HL-60/S4 (cell line): ENCODE data around the gene NUP205.

Experiments used
- in situ Hi-C: fragments of 300-500 bp; cut with MboI; formaldehyde crosslinking; loops from 2 replicates; pipeline ENCODE4 v1.14.3; 2022; ENCODE audit warnings: low sequenced_read_pairs

NUP205 gene, protein sequence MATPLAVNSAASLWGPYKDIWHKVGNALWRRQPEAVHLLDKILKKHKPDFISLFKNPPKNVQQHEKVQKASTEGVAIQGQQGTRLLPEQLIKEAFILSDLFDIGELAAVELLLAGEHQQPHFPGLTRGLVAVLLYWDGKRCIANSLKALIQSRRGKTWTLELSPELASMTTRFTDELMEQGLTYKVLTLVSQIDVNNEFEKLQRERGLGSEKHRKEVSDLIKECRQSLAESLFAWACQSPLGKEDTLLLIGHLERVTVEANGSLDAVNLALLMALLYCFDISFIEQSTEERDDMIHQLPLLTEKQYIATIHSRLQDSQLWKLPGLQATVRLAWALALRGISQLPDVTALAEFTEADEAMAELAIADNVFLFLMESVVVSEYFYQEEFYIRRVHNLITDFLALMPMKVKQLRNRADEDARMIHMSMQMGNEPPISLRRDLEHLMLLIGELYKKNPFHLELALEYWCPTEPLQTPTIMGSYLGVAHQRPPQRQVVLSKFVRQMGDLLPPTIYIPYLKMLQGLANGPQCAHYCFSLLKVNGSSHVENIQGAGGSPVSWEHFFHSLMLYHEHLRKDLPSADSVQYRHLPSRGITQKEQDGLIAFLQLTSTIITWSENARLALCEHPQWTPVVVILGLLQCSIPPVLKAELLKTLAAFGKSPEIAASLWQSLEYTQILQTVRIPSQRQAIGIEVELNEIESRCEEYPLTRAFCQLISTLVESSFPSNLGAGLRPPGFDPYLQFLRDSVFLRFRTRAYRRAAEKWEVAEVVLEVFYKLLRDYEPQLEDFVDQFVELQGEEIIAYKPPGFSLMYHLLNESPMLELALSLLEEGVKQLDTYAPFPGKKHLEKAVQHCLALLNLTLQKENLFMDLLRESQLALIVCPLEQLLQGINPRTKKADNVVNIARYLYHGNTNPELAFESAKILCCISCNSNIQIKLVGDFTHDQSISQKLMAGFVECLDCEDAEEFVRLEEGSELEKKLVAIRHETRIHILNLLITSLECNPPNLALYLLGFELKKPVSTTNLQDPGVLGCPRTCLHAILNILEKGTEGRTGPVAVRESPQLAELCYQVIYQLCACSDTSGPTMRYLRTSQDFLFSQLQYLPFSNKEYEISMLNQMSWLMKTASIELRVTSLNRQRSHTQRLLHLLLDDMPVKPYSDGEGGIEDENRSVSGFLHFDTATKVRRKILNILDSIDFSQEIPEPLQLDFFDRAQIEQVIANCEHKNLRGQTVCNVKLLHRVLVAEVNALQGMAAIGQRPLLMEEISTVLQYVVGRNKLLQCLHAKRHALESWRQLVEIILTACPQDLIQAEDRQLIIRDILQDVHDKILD (N-terminal part only)

DNA sequence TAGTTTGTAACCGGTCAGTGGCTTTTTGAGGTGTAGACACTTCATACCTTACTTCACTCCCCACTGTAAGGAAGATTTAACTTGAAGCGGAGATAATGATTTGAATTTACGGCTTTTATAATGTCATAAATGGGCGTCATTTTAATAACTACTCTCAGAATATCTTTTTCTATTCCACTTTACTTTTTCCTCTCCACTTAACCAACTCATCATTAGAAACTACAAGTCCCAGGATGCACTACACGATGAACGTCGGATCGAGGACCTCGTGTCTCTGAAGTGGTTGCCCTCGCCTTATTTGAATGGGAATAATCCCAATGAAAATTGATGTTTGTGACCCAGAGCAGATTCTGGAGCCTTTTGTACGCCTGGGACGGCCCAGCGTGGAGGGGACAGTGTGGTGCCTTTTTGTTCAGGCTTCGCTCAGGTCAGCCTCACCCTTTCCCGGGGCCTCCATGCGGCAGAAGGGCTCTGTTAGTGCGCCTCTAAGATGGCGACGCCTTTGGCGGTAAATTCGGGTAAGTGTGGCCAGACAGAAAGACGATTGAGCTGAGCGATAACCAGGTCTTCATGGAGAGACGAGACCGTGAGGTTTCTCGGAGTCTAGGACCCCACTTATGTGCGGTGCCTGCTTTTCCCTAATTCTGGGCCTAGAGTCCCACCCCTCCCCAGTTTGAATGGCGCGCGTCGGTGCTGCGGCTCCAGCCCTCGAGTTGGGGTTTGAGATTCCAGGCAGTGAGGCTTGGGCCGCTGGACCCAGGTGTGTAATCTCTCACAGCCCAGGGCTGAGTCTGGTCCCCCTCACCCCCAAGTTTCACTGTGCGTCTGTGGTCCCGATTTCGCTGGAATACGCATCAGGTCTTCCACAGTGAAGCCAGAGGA lies at the start of gene NUP205:
TSS of gene NUP205 (plus strand) at position 463 of the 882 bp plus-strand sequence. CDS start at position 491, 28 bp downstream.
- in situ Hi-C loops = no loop called here

DNA sequence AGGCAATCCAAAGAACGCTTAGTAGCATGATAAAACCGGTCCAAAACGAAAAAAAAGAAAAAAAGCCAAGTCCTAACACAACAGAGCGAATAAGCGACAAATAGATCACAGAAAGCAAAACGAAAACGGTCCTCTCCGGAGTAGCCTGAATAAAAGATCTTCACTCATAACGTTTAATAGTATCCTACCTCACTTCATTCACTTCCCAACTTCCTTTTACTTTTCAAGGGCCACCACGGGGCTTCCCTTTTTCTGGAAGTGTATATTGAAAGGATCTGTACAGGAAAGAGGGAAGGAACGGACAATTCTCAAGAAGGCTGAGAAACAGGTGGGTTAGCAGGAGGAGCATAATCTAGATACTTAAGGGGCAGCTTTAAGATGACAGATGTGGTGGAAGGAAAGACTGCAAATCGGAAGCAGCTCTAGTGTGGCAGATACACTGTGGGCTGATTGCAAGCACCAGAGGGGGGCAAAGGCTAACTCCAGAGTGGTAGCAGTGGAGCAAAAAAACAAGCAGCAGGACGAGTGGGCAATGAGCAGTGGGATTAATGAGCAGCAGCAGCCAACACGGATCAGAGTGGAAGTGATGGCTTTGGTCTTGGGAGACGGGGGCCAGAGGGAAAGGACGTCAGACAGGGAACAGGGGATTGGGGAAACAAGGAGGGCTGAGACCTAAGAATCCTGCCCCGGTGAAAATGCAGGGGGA lies 48.7 kb upstream of the NUP205 start:
- in situ Hi-C loops = no loop called here

DNA sequence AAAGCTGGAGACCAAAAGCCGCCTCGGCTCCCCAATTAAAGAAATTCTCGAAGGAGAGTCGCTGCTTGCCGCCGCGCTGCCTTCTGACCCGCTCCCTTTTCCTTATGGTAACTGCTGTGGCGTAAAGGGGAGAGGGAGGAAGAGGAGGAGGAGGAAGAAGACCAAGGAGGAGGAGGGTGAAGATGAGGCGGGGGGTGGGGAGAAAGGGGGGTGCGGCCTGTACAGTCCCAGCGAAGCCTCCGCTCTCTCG lies 48.2 kb upstream of the NUP205 start:
- in situ Hi-C loops = no loop called here

DNA sequence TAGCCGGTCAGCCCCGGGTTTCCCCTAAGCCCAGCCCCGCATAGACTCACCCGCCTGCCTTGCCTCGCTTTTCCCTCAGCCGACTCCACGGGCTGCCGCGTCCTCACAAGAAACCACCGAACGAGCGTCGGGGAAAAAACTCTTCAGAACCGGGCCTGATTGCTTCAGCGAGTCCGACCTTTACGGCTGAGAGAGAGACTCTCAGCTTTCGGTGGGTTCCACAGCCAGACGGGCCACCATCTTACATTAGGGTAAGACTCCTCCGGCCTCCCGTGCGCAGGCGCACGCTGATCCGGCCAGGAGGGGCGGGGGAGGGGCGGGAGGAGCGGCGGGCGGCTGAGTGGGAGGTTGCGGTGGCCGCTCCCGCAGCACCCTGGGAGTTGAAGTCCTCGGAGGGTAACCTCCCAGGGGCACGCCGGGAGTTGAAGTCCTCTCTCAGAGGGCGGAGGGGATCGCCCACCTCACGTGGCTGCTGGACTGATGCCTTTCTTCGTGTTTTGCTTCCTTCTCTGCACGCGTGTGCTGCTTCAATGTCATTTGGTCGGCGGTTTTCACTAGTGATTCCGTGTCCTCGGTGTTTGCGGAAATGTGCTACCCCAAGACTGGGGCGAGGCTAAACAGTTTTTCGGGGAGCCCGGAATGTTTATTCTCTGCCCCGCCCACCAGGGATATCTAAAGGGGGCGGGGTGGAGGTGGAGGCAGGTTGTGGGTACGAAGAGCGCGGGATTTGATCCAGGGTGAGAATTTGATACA lies 47.7 kb upstream of the NUP205 start, which contains the start of gene CNOT4:
TSS of gene CNOT4 (minus strand) at position 264 of the 753 bp plus-strand sequence. CDS start 71,771 bp downstream, outside the sequence.
- in situ Hi-C loops = no loop called here

DNA sequence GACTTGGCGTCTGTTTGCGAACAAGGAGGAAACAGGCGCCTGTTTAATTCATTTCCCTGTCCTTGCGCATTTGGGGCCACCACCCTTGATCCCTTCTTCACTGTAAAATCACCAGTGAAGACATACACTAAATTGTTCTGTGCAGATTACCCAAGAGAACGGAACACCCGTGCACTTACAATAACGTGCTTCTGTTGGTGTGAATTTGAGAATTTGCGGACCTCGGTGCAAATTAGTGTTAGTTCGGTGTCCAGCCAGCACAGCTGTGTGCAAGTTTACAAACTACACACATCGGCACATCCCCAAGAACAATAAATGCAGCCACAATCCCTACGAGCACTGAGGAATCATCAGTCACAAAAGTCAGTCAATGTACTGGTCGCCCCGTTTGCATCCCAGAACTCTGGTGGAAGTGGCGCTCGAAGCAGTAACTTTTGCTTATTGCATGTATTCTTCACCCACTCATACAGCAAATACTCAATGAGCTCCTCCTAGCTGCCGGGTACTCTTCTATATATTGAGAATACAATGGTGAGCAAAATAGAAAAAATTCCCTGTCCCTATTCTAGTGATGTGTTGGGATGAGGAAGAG lies 47.0 kb upstream of the NUP205 start:
- in situ Hi-C loops = no loop called here

DNA sequence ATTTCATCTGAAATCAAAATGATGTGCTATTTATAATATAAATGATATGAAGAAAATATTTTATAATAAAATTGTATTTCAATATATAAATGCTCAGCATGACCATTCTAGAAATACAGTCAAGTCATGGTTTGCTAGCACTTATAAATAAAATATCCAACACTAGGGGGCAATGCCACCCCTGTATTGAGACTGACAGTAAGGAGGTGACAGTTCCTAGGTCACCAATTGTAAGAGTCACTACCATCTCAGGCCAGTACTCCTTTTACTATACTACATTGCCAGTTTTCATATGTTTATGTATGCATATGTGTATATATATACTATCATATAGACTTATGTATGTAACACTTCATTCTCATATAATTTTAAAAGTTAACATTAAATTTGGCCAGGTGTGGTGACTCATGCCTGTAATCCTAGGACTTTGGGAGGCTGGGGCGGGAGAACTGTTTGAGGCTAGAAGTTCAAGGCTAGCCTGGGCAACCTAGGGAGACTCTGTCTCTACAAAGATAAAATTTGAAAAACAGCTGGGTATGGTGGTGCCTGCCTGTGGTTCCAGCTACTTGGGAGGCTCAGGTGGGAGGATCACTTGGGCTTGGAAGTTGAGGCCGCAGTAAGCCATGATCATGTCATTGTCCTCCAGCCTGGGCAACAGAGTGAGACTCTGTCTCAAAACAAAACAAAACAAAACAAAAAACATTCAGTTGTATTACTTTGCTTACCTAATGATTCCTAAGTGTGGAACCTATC lies 45.4 kb upstream of the NUP205 start:
- in situ Hi-C loops = no loop called here

DNA sequence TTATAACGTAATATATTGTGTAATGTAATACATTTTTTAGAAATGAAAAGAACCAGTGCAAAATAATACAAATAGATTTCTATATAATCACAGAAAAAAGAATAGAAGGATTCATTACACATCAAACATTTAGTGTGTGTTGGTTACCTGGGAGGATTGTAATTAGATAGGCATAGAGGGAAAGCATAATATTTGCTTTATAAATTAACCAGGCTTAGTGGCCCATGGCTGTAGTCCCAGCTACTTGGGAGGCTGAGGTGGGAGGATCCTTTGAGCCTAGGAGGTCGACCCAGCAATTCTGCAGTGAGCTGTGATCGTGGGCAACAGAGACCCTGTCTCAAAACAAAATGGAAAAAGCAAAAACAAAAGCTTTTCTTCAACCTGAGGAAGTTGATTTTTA lies 42.9 kb upstream of the NUP205 start:
- in situ Hi-C loops = no loop called here

DNA sequence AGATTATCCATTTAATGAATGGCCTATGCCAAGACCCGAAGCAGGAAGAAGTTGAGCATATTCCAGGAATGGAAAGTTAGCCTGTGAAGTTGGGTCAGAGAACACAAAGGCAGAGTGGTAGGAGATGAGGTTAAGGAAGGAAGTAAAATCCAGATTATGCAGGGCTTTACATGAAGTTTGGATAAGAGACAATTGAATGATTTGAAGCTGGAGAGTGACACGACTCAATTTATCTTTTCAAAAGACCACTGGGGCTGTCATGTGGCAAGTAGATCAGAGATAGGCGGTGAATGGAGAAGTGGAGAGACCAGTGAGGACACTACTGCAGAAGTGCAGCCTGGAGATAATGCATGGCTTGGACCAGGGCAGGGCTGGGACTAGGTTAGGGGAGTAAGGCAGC lies 40.7 kb upstream of the NUP205 start:
- in situ Hi-C loops = no loop called here

DNA sequence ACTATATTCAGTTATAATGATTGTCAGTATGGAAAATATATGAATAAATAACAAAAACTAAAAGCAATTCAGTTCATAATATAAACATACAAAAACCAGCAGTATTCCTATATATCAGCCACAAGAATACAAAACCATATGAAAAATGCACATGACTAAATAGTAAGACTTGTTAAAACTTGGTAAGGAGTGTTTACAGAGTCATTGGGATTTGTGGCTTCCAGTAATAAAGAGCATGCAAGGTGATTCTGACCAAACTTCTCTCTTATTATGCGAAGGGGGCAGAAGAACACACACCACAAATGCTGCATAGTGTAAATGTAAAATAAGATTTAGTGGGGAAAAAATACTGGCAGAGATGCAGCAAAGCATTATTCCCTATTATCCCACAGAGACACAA lies 39.0 kb upstream of the NUP205 start:
- in situ Hi-C loops = no loop called here

DNA sequence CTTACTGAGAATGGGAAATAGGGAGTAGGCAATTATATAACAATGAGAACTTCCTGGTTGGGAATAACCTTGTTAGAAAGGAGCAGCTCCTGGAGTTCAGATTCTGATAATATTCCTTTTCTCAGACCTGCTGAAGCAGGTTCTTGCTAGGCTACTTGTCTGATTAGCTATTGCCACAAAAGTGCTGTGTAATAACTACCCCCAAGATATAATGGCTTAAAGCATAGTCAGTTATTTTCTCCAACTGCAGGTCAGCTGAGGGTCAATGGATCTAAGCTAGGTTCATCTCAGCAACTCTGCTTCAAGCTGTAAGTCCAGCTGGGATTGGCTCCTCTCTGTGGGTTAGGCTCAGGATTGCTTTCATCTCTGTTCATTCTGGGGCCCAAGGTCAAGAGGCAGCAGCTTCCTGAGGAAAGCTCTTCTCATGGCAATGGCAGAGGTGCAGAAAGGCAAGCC lies 38.5 kb upstream of the NUP205 start:
- in situ Hi-C loops = no loop called here

DNA sequence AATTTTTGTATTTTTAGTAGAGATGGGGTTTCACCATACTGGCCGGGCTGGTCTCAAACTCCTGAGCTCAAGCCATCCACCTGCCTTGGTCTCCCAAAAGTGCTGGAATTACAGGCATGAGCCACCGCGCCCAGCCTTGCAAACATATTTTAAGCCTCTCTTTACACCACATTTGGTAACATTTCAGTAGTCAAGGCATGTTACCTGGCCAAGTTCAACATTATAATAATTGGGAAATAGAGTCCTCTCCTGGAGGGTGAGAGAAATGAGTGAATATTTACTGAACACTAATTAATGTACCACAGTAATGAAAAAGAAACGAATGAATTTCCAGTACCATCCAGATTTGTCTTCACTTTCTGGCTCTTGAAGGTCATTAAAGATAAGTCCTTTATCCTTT lies 37.8 kb upstream of the NUP205 start:
- in situ Hi-C loops = no loop called here

DNA sequence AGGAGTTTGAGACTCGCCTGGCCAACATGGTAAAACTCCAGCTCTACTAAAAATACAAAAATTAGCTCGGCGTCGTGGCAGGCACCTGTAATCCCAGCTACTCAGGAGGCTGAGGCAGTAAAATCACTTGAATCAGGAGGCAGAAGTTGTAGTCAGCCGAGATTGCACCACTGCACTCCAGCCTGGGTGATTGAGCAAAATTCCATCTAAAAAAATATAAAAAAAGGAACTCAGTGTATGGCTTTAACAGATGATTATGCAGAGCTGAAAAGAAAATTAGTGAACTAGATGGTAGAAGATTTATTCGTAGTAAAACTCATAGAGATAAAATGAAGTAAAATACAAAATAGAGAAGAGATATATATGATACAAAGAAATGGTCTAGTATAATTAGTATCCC lies 35.2 kb upstream of the NUP205 start:
- in situ Hi-C loops = no loop called here

DNA sequence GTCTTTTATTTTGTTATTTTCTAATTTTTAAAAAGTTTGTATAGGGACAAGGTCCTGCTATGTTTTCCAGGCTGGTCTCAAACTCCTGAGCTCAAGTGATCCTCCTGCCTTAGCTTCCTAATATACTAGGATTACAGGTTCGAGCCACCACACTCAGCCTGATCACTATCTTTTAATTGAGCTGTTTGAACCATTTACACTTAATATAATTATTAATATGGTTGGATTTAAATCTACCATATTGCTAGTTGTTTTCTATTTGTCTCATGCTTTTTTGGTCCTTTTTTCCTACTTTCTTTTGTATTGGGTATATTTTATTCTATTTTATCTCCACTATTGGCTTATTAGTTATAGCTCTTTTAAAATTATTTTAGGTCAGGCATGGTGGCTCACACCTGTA lies 34.6 kb upstream of the NUP205 start:
- in situ Hi-C loops = no loop called here

DNA sequence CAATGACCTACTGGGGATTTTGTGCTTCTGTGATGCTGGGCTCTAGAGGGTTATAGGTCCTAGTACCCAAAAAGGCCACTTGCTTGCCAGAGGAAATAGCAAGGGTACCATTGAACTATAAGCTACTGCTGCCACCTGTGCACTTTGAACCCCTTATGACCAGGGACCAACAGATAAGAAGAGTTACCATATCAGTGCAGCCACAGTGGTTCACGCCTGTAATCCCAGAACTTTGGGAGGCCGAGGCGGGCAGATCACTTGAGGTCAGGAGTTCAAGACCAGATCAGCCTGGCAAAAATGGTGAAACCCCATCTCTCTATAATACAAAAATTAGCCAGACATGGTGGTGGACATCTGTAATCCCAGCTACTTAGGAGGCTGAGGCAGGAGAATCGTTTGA lies 32.3 kb upstream of the NUP205 start:
- in situ Hi-C loops = no loop called here

DNA sequence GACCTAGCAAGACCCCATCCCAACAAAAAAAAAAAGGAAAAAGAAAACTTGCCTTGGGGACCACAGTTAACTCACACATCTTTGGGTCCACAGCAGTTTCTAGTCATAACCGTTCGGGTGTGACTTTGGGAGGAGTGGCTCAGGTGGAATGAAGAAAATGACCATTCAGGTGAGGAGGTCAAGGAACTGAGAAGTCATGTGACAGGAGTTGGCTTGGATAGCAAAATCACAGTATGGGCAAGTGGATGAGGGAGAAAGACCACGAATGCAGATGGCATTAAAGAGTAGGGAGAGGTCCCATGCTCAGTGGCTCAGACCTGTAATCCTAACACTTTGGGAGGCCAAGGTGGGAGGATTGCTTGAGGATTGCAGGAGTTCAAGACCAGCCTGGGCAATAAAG lies 30.7 kb upstream of the NUP205 start:
- in situ Hi-C loops = no loop called here

DNA sequence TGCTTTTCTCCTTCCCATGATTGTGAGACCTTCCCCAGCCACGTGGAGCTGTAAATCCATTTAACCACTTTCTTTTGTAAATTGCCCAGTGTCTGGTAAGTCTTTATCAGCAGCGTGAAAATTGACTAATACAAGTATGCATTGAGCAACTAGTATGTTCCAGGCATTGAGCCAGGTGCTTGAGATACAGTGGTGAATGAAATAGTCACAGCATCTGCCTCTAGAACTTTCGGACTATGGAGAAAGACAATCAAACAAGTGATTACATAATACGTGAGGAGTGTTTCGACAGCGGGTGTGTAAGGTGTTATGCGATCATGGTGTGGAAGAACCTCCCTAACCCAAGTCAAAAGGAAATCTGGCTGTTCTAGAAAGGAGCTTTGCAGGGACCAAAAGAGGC lies 21.6 kb upstream of the NUP205 start:
- in situ Hi-C loops = no loop called here

DNA sequence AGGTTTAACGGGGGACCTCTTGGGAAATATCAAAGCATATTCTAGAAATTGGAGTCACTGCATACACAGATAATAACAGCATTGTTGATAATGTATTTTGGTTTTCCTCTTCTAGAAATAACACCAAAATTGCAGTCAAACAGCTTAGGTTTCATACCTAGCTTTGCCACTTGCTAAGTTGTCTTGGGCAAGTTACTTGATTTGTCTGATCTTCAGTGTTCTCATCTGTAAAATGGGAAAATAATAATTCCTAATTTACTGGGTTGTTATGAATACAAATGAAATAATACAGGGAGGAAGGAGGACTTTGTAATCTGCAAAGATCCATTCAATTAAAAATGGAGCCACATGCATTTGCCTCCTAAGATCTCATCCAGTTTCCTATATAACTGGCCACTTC lies 20.3 kb upstream of the NUP205 start:
- in situ Hi-C loops = no loop called here

DNA sequence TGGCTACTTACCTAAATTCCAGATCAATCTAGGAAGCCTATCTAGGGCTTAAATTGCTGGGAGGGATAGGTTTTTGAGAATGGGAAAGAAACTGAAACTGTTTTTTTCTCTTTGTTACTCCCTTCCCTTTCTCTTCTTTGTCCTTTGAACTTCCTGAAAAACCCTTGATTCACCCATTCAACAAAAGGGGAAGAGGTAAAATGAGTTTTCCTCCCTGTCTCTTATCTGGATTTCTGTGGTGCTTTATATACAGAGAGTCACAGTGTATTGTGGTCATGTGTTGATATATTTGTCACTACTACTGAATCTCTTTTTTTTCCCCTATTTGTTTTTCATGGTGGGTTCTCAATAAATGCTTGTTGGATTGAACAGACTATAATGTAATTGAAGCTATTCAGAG lies 19.8 kb upstream of the NUP205 start:
- in situ Hi-C loops = no loop called here
